Endothelial cell of hepatic sinusoid (primary cell): ENCODE results near the gene CIBAR2.

Experiments
- in situ Hi-C: cut with HindIII; loops from 2 replicates; pipeline ENCODE4 v1.10.0; 2017; ENCODE audit warnings: low sequenced_read_pairs

The CIBAR2 gene

GRCh38 chr16:85103114-85104079 lies 8.9 kb downstream of the CIBAR2 start:
- in situ Hi-C loops = no loop called here

- in situ Hi-C loops = no loop called here
These were observed 10.2 kb downstream of the CIBAR2 start for GRCh38 chr16:85101956-85102630.

- in situ Hi-C loops = no loop called here
These were observed 12.0 kb downstream of the CIBAR2 start for GRCh38 chr16:85100265-85100664.

- in situ Hi-C loops = loop anchor here (5.0 kb wide), 1 partner anchor 79 kb away; no protein-coding TSS in a partner anchor
These were observed 13.7 kb downstream of the CIBAR2 start for GRCh38 chr16:85098565-85098964.

DNA sequence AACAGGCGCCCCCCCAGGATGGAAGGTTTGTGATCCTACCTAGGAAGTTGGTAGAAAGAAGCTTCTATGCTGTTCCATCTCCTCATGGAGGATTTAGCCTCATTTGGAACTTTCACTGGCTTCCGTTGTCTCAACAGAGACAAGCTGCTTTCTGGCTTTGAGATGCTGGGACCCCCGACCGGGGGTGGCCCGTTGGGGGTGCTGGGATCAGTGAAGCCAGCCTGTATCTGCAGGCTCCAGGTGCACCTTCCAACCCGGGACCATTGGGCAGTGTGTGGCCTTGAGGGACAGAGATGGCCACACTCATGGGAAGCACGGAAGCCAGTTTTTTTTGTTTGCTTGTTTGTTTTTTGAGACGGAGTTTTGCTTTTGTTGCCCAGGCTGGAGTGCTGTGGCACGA lies 15.4 kb downstream of the CIBAR2 start:
- in situ Hi-C loops = loop anchor here (5.0 kb wide), 1 partner anchor 80 kb away; no protein-coding TSS in a partner anchor

- in situ Hi-C loops = loop anchor here (5.0 kb wide), 1 partner anchor 82 kb away; no protein-coding TSS in a partner anchor
These were observed 17.5 kb downstream of the CIBAR2 start for GRCh38 chr16:85094812-85095211.

DNA sequence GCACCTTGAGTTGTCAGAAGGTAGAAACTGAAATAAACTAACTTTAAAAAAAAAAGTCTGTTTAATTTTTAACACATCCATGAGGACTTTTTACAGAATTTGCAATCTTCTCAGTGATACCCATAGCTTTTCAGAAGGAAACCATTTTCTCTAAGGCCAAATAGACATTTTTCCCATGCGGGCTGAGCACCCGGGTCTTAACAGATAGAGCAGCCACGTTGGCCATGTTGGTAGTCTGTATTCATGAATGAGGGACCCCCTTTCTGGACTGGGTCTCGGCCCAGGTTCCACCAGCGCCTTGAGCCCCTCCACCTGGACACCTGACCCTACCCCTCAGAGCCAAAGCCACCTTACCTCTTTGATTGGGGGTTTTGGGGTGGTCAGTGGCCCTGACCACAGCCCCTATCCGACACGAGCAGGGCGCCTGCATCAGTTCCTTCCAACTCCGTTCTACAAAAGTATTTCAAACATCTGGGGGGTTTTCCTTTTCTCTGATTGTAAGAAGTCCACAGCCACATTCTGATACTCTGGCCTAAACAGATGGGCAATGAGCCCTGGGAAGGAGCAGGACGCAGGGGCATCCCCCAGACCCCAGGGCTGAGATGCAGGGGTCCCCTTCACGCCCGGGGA lies 18.0 kb downstream of the CIBAR2 start:
- in situ Hi-C loops = no loop called here

GRCh38 chr16:85093705-85094104 lies 18.6 kb downstream of the CIBAR2 start:
- in situ Hi-C loops = no loop called here

DNA sequence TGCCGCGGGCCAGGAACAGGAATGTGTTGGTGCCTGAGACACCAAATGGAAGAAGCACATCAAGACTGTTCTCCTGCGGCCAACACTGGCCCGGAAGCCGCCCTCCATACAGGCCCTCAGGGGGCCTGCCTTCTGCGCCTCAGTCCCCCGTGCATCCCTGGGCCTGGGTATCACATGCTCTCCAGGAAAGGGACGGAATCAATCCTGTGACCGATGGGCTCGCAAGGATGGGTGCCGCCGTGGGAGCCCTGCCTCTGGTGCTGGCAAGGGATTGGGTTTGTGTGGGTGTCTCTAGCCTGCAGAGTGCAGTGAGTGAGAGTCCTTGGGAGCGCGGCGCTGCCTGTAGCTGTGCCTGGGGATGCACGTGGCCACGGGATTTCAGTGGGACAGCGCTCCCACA lies 19.4 kb downstream of the CIBAR2 start:
- in situ Hi-C loops = no loop called here

GRCh38 chr16:85092309-85092708 lies 20.0 kb downstream of the CIBAR2 start:
- in situ Hi-C loops = no loop called here

DNA sequence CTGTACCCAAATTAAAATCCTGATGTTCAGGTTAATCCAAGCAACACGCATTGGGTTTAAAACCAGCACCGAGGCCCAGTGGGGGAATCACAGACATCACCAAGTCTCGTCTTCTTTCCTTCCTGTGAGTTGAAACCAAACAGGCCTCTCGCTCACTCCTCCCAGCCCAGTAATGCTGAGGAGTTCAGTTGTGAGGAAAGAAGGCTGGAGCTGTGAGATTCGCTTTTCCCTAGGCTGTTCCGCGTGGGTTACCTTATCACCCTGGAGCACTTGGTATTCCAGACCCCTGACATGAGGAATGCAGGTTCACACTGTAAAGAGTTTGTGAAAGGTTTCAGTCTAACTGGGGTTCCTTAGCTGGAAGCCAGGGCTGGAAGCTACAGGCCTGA lies 20.8 kb downstream of the CIBAR2 start:
- in situ Hi-C loops = no loop called here

GRCh38 chr16:85090873-85091521 lies 21.3 kb downstream of the CIBAR2 start:
- in situ Hi-C loops = no loop called here

GRCh38 chr16:85090181-85090580 lies 22.1 kb downstream of the CIBAR2 start:
- in situ Hi-C loops = no loop called here

DNA sequence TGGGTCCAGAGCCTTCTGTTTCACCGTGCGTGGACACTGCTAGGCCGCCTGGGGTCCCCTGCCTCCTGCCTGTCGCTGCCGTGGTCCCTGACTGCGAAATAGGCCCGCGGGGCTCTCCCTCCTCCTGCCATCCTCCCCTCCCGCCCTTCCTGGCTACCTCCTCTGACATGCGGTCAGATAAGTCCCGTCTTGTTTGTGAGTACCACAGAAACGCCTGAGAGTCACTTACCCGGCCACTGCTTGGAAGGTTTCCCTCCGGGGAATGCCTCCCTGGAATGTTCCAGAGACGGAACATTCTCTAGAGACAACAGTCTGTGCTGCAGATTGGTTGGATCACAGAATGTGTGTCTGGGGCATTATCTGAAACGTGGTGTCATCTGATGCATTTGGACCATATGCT lies 22.7 kb downstream of the CIBAR2 start:
- in situ Hi-C loops = no loop called here

DNA sequence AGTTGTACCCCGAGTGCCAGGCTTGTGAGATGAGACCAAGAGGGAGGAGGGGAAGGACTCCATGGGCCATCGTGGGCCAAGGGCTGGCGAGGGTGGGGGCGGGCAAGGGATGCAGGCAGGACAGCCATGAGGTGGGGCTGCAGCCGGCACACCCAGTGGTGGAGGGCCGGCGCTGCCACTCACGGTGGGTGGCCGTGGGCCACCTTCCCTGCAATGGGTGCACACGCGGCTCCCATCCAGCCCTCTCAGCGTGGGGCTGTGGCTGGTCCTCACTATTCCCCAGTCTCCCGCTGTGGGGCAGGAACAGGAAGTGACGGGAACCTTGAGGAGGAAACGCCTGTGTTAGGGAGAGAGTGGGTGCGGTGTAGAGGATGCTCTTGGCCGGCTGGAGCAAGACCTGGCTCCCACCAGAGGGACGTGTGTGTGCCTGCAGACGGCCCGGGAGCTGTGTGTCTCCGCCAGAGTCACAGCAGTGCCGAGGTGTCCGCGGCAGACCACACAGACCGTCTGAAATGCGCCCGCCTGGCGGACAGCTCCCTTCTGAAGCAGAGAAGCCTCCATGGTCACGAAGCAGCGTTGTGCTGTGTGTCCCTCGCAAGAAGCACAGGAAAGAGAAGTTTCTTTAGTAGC lies 23.6 kb downstream of the CIBAR2 start:
- in situ Hi-C loops = no loop called here

- in situ Hi-C loops = no loop called here
These were observed 24.2 kb downstream of the CIBAR2 start for GRCh38 chr16:85087899-85088569.

GRCh38 chr16:85086347-85087291 lies 25.7 kb downstream of the CIBAR2 start:
- in situ Hi-C loops = no loop called here

GRCh38 chr16:85085721-85086120 lies 26.6 kb downstream of the CIBAR2 start:
- in situ Hi-C loops = no loop called here
